Ishikawa (cell line): ENCODE measurements around the gene CLEC2B.

Source experiments
- CEBPB ChIP-seq: IDR thresholded peaks from 2 replicates; pipeline ENCODE4 v1.6.1; 2012
- EGR1 ChIP-seq: IDR thresholded peaks from 2 replicates; pipeline ENCODE4 v1.6.1; 2012
- EP300 ChIP-seq: IDR thresholded peaks from 2 replicates; pipeline ENCODE4 v1.6.1; 2012; ENCODE audit warnings: borderline replicate concordance
- FOXM1 ChIP-seq: IDR thresholded peaks from 2 replicates; pipeline ENCODE4 v1.6.1; 2012; ENCODE audit warnings: low read depth, borderline replicate concordance
- NFIC ChIP-seq: IDR thresholded peaks from 2 replicates; pipeline ENCODE4 v1.6.1; 2012
- TAF1 ChIP-seq: IDR thresholded peaks from 2 replicates; pipeline ENCODE4 v1.6.1; 2012; ENCODE audit warnings: low read depth, mild to moderate bottlenecking
- USF1 ChIP-seq: IDR thresholded peaks from 2 replicates; pipeline ENCODE4 v1.6.1; 2012
- TF ChIP-seq, protein P1 (sequence below): IDR thresholded peaks from 2 replicates; pipeline ENCODE4 v1.6.1; 2012; ENCODE audit warnings: low read depth, mild to moderate bottlenecking

DNA sequence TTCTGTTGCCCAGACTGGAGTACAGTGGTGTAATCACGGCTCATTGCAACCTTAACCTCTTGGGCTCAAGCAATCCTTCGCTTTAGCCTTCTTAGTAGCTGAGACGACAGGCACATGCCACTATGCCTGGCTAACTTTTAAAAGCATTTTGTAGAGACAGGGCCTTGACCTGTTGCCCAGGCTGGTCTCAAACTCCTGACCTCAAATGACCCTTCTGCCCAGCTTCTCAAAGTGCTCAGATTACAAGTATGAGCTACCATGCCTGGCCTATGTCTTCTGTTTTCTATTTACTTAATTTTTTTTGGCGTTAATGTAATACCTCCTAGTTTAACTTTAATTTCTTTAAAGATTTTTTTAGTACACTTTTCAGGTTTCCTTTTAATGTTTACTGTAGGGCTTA lies 62.4 kb downstream of the CLEC2B start:
- TF ChIP-seq CEBPB (no peak), TAF1 (no peak), NFIC (no peak), FOXM1 (no peak), EGR1 (no peak), USF1 (no peak), EP300 (no peak)
- TF ChIP-seq, protein P1, sequence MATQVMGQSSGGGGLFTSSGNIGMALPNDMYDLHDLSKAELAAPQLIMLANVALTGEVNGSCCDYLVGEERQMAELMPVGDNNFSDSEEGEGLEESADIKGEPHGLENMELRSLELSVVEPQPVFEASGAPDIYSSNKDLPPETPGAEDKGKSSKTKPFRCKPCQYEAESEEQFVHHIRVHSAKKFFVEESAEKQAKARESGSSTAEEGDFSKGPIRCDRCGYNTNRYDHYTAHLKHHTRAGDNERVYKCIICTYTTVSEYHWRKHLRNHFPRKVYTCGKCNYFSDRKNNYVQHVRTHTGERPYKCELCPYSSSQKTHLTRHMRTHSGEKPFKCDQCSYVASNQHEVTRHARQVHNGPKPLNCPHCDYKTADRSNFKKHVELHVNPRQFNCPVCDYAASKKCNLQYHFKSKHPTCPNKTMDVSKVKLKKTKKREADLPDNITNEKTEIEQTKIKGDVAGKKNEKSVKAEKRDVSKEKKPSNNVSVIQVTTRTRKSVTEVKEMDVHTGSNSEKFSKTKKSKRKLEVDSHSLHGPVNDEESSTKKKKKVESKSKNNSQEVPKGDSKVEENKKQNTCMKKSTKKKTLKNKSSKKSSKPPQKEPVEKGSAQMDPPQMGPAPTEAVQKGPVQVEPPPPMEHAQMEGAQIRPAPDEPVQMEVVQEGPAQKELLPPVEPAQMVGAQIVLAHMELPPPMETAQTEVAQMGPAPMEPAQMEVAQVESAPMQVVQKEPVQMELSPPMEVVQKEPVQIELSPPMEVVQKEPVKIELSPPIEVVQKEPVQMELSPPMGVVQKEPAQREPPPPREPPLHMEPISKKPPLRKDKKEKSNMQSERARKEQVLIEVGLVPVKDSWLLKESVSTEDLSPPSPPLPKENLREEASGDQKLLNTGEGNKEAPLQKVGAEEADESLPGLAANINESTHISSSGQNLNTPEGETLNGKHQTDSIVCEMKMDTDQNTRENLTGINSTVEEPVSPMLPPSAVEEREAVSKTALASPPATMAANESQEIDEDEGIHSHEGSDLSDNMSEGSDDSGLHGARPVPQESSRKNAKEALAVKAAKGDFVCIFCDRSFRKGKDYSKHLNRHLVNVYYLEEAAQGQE: no peak
